Prostate gland (tissue), 2 donors: ENCODE results near the gene EDRF1. TPM values are rescaled to one million over a fixed set of nuclear protein-coding genes. Genes with fewer than 3 reads are reported as not detected.

Experiments
- DNase-seq: peaks from one replicate; pipeline ENCODE4 v3.0.0-alpha.2; 2019; ENCODE audit warnings: low spot score
- H3K27ac ChIP-seq, 2 donors: fragments of 200-600 bp; sonication (generic); 2 replicates each; pipeline ENCODE4 v1.5.1; 2017 to 2019
- H3K27me3 ChIP-seq: fragments of 200-600 bp; sonication (generic); replicated peaks from 2 replicates; pipeline ENCODE4 v1.5.1; 2019; ENCODE audit not compliant: insufficient read depth
- H3K36me3 ChIP-seq, 2 donors: fragments of 200-600 bp; sonication (generic); 1 replicate in 1 of 2; 2 replicates in 1 of 2; pipeline versions ENCODE4 v1.5.1 to v1.8.1; 2017 to 2019
- H3K4me1 ChIP-seq: fragments of 200-600 bp; sonication (generic); replicated peaks from 2 replicates; pipeline ENCODE4 v1.5.1; 2019
- H3K4me3 ChIP-seq, 2 donors: fragments of 200-600 bp; sonication (generic); 2 replicates each; pipeline ENCODE4 v1.5.1; 2017 to 2019
- H3K9me3 ChIP-seq: fragments of 200-600 bp; sonication (generic); 2 replicates; pipeline ENCODE4 v1.5.1; 2017
- CTCF ChIP-seq, 4 experiments: fragments of 200-600 bp in 2 of 4; fragments of 450-650 bp in 2 of 4; sonication (generic) in 2 of 4; IDR thresholded peaks; 1 replicate in 3 of 4; 2 replicates in 1 of 4; pipeline ENCODE4 v1.5.1; 2016 to 2019; ENCODE audit warnings: antibody characterized with exemption in 4 of 4, mild to moderate bottlenecking in 2 of 4, moderate library complexity in 2 of 4
- POLR2A ChIP-seq: fragments of 450-650 bp; IDR thresholded peaks from one replicate; pipeline ENCODE4 v1.6.1; 2016; ENCODE audit warnings: antibody characterized with exemption, mild to moderate bottlenecking
- POLR2AphosphoS5 ChIP-seq: sonication (generic); formaldehyde crosslinking; IDR thresholded peaks from one replicate; pipeline ENCODE4 v1.6.1; 2017; ENCODE audit warnings: antibody characterized with exemption
- WGBS: methylation state at CpG from one replicate; pipeline ENCODE4 v1.1.5; 2018; 5-methylcytosine and 5-hydroxymethylcytosine counted together
- intact Hi-C: fragments of 100-400 bp; cut with DNase I; formaldehyde crosslinking; loops from one replicate; pipeline ENCODE4 v1.14.2; 2022
- total RNA-seq, 2 donors: library from RNA; depleted of rRNA; stranded (reverse); fragments of >200 nt; gene quantifications; one replicate each; pipeline ENCODE4 v1.1.0, GENCODE V29; 2016

Gene EDRF1
- total RNA-seq, 2 donors from 2014 or later: 18.9 to 49.6 TPM

- H3K27ac ChIP-seq: no peak overlapping the region
- DNase-seq: no peak
- H3K4me1 ChIP-seq: no peaks in the 10 kb centered on the region
- 73% methylated on average over 1 of the region's 1 CpG for WGBS
- intact Hi-C loops: no loop called here
- TF ChIP-seq CTCF (IDR thresholded peaks at IDR 0.05) (no peak), POLR2A (no peak), POLR2AphosphoS5 (no peak)
- H3K27me3 ChIP-seq: no peaks in the 10 kb centered on the region
- peaks cover 0 to 9% of the 10 kb centered on the region in 2 donors for H3K36me3 ChIP-seq
- H3K4me3 ChIP-seq: no peak overlapping the region
- no peaks in the 10 kb centered on the region for H3K9me3 ChIP-seq
These were observed 92.7 kb downstream of the EDRF1 start for GRCh38 chr10:125812128-125812750.

Other genes starting within 250 kb of the EDRF1 start
- not detected for gene TEX36, start 36.5 kb upstream of the EDRF1 start, total RNA-seq
- not detected for gene MMP21, start 56.1 kb downstream of the EDRF1 start, total RNA-seq
- 10 to 100 TPM; 45.0 to 49.0 TPM for gene UROS, start 103.5 kb downstream of the EDRF1 start, total RNA-seq
- 10 to 100 TPM; 38.9 to 43.4 TPM for gene BCCIP, start 103.8 kb downstream of the EDRF1 start, total RNA-seq
- gene DHX32, start 161.6 kb downstream of the EDRF1 start, total RNA-seq: 10 to 100 TPM; 39.3 to 53.5 TPM
- gene FANK1, start 176.9 kb downstream of the EDRF1 start, total RNA-seq: 1 to 10 TPM; 2.6 to 7.9 TPM